PFSK-1 (cell line): ENCODE data around the gene SLC4A3.

Source experiments
- POLR2AphosphoS5 ChIP-seq: IDR thresholded peaks from 2 replicates; pipeline ENCODE4 v1.6.1; 2012; ENCODE audit warnings: low read depth, mild to moderate bottlenecking, control low read depth, low read length, moderate library complexity
- SIN3A ChIP-seq: IDR thresholded peaks from 2 replicates; pipeline ENCODE4 v1.6.1; 2012; ENCODE audit warnings: mild to moderate bottlenecking, low read length, moderate library complexity, borderline replicate concordance; ENCODE audit not compliant: insufficient read depth
- TAF1 ChIP-seq: IDR thresholded peaks from 2 replicates; pipeline ENCODE4 v1.6.1; 2012; ENCODE audit warnings: low read length, control low read depth, borderline replicate concordance; ENCODE audit not compliant: insufficient read depth
- TF ChIP-seq, protein P1 (sequence below), 2 experiments: IDR thresholded peaks; 2 replicates each; pipeline versions ENCODE4 v1.6.1 to v1.8.0; 2011 to 2012; ENCODE audit warnings: low read depth in 2 of 2, low read length in 2 of 2, control low read depth in 1 of 2, inconsistent platforms in 1 of 2, mild to moderate bottlenecking in 1 of 2, moderate library complexity in 1 of 2; ENCODE audit not compliant: insufficient read depth in 1 of 2

- TF ChIP-seq SIN3A (no peak), TAF1 (no peak), POLR2AphosphoS5 (no peak)
- TF ChIP-seq, protein P1, sequence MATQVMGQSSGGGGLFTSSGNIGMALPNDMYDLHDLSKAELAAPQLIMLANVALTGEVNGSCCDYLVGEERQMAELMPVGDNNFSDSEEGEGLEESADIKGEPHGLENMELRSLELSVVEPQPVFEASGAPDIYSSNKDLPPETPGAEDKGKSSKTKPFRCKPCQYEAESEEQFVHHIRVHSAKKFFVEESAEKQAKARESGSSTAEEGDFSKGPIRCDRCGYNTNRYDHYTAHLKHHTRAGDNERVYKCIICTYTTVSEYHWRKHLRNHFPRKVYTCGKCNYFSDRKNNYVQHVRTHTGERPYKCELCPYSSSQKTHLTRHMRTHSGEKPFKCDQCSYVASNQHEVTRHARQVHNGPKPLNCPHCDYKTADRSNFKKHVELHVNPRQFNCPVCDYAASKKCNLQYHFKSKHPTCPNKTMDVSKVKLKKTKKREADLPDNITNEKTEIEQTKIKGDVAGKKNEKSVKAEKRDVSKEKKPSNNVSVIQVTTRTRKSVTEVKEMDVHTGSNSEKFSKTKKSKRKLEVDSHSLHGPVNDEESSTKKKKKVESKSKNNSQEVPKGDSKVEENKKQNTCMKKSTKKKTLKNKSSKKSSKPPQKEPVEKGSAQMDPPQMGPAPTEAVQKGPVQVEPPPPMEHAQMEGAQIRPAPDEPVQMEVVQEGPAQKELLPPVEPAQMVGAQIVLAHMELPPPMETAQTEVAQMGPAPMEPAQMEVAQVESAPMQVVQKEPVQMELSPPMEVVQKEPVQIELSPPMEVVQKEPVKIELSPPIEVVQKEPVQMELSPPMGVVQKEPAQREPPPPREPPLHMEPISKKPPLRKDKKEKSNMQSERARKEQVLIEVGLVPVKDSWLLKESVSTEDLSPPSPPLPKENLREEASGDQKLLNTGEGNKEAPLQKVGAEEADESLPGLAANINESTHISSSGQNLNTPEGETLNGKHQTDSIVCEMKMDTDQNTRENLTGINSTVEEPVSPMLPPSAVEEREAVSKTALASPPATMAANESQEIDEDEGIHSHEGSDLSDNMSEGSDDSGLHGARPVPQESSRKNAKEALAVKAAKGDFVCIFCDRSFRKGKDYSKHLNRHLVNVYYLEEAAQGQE (IDR thresholded peaks at IDR 0.05; ENCODE audit: insufficient read depth in 1 of 2, low read depth in 2 of 2, low read length in 2 of 2), result no peak
Observed at GRCh38 chr2:219680958-219681693, 53.7 kb downstream of the SLC4A3 start.
